CD4-positive, alpha-beta T cell treated with Interleukin-15 for 4 hours (primary cell): ENCODE results near the gene PDE1A.

ENCODE experiments used
- DNase-seq: peaks from one replicate; pipeline ENCODE4 v3.0.0-alpha.2; 2020; ENCODE audit warnings: low spot score

PDE1A gene

GRCh38 chr2:182426918-182427240 lies at the start of gene PDE1A:
PDE1A (minus strand) TSS chr2:182427036.
- no peak for DNase-seq

DNA sequence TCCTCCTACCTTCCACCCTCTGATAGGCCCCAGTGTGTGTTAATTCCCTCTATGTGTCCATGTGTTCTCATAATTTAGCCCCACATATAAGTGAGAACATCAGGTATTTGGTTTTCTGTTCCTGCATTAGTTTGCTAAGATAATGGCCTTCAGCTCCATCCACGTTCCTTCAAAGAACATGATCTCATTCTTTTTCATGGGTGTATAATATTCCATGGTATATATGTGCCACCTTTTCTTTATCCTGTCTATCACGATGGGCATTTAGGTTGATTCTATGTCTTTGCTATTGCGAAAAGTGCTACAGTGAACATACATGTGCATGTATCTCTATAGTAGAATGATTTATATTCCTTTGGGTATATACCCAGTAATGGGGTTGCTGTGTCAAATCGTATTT lies 46.8 kb upstream of the PDE1A start:
- no peak for DNase-seq

- no peak for DNase-seq
These were observed 36.9 kb upstream of the PDE1A start for GRCh38 chr2:182463760-182464159.

DNA sequence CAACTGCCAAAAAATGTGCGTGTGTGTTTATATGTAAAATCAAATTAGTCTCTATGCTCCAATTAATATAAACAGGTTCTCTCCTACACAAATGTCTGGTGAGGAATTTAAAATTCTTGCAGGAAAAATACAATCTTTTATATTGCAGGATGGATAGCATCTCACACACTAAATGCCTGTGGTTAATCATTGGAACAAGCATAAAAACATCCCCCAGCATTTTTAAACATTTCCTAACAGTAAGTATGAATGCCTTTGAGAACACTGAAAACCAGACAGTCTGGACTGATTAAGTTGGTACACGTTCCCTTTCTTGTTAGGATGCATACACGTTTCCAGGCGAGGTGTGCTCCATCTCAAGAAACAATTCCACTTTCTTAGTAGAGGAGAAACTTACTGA lies 29.9 kb upstream of the PDE1A start:
- no peak for DNase-seq

DNA sequence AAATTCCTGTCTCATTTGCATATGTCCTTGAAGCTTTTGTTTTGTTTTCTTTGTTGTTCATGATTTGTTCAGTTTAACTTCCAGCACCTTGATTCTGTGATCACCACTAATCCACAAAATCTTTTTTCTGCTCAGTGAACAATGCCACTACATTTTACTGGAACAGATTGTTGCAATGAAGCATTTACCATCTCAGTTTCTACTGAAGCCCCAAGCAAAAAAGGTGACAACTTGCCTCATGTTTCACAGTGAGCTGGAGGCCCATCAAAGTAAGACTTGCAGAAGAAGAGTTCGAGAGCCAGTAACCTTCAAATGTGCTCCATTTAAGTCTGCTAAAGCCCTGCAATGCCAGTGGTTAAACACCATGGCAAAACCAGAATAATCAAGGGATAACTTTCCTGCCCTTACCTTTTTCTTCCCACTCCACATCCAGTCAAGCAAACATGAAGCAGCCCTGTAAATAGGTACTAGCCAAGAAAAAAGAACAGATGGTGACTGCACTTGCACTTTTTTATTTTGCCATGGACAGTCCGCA lies 25.7 kb upstream of the PDE1A start:
- DNase-seq: no peak

GRCh38 chr2:182448371-182448770 lies 21.5 kb upstream of the PDE1A start:
- no peak for DNase-seq

- DNase-seq: no peak
These were observed 21.0 kb upstream of the PDE1A start for GRCh38 chr2:182447863-182448262.

DNA sequence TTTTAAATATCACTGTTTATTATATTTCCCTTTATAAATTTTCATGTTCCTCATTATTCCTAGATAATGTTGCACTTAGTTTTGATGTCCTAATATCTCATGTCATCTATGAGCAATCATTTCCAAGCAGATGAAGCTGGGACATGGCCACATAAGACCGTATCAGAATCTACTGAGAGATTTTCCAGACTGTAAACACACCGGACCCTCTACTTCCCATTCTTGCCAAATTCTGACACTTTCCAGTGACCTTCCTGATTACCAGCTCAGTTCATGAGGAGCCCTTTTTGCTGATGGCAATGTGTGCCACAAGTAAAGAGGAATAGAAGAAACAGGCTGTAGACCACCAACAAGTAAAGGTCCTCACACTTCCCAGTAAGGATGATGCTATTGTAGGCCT lies 20.3 kb upstream of the PDE1A start:
- no peak for DNase-seq

DNA sequence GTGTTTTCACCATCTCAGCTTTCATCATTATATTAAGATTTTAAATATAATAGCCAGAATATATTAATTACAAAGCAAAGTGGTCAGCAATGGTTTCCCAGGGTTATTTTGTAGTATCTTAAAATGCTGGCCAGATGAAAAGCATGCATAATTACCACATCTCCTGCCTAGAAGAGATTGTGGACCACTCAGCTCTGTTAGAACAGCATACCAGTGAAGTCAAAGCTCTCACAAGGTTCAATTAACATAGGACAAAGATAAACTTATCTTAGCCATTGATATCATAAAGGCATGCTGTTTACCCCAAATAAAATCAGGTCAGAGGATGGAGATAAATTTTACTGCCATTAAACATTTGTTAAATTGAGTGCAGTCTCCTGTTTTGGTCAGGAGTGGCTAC lies 19.3 kb upstream of the PDE1A start:
- no peak for DNase-seq

- DNase-seq: no peak
These were observed 18.6 kb upstream of the PDE1A start for GRCh38 chr2:182445391-182445965.

DNA sequence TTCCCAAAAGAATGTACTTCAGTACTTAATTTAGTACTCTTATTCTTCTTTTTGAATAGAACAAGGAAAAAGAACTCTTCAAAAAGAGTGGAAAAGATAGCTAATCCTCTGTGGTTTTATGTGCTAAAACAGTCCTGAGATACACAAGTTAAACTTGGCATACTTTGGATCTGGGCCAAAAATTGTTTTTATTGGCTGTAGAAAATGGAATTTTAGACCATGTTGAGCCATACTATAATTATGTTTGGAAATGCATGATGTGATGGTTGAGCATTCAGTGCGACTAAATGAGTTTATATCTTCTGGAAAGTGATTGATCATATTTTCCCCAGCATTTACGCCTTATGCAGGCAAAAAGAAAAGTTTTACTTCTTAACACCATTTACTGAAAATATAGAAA lies 18.0 kb upstream of the PDE1A start:
- no peak for DNase-seq

GRCh38 chr2:182444170-182444569 lies 17.3 kb upstream of the PDE1A start:
- DNase-seq: no peak

DNA sequence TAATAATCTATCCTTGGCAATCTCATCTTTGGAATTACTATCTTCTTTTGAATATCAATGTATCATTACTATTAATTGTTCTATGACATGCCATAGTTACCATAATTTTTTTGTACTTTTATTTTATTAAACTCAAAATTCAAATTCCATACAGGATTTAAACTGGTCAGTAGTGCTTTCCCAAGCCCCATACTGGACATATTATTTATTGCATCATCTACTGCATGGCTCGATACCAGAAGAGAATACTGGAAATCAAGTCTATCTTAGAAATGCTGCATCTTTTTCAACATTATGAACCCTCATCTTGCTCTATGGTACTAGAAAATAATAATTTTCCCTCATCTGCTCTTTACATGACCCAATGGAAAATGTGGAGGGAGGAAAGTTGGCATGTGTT lies 9.4 kb upstream of the PDE1A start:
- no peak for DNase-seq

DNA sequence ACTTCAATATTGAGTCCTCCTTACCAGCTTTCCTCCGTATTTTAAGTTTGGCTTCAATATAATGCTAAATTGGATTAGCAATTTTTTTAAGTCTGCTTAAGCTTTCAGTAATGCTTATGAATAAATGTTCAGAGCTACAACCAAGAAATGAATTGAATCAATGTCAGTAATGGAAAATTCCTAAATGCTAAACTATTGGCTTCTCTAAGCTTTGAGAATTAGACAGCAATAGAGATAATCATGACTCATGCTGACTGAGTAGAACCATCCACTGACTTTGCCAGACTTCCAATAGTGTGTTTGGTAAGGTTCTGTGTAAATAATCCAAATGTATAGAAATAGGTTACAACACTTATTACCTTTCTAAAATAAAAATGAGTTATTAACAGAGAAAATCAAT lies 8.9 kb upstream of the PDE1A start:
- DNase-seq: no peak

DNA sequence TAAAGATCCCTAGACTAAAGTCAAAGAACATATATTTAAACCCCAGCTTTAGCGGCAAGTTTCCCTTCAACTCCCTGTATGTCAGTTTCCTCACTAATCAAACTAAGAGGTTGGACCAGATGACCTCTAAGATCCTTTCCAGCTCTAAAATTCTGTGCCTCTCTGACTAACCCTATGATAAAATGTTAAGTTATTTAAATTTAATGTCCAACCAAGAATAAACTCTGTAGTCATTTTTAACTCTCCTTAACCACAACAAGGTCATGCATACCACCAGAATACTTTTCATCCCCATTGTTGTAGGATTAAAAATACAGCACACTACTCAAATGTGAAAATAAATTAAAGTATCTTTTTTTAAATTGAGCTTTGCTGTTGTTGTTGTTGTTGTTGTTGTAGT lies 5.2 kb upstream of the PDE1A start:
- no peak for DNase-seq

DNA sequence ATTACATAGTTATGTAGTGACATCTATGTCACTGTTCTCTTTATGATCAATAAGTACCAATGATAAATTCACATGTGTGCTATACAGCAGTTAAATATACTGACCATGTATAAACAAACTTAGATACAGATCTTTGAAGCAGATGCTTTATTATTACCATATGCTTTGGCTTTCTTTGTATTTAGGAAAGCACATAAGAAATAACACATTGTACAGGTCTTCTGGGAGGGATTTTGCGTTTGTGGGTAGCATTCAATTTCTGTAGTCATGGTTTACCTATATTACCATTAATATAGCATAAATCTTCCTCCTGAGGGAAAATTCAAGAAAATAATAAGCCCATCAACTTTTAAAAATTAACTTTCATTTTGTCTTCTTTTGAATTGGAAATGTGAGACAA lies 1.6 kb upstream of the PDE1A start:
- no peak for DNase-seq

DNA sequence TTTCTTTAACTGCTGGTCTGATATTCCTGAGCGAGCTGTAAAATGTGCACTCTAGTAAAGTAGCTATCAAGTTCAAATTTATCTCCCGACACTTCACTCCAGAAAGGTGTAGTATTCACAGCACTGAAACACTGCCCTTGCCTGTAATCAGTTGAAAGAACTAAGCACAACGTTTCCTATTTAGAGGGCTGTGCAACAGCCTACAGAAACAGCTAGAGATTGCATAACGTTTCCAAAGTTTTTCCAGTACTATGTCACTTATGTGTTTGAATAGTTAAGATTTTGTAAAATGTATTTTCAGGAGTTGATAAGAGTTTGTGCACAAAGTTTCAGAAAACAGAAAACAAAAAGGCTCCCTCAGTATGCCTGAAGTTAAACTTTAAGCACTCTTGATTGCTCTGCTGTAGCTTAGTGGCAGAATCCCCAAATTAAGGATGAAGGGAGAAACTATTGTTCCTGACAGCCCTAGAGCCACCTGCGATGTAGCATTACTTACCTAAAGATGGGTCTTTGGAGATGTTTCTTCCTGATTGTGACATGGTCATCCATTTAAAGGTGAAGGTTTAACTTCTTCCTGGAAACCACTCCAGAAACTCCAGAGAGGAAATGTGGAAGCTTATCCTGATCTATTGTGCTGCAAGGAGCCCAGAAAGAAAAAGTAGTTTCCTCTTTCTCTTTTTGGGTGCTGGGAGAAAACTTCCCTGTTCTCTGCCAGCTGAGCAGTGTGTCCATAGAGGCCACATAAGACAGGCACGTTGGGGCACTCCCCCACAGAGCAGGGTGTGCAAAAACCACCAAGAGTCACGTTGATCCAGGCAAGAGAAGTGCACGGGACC lies 536 bp downstream of the PDE1A start:
- DNase-seq: no peak

GRCh38 chr2:182422864-182423263 lies 4.0 kb downstream of the PDE1A start:
- DNase-seq: no peak

- DNase-seq: no peak
These were observed 6.2 kb downstream of the PDE1A start for GRCh38 chr2:182420669-182421068.

GRCh38 chr2:182416861-182417260 lies 10.0 kb downstream of the PDE1A start:
- no peak for DNase-seq

- no peak for DNase-seq
These were observed 10.6 kb downstream of the PDE1A start for GRCh38 chr2:182416191-182416590.

DNA sequence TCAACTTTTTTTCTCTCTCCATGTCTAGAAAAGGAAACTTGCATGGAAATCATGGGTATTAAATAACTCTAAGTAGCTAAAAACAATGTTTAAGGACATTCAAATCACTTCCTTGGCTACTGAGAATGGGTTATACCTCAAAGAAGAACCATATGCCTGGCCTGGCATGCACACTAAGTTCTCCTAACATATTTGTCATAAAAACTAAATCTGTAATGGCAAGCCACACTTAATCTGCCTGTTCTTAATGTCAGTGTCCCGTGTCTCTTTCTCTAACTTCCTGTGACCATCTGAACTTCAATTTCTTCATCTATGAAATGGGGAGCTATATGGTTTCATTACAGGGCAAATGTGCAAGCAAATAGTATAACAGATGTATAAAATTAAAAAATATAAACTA lies 11.1 kb downstream of the PDE1A start:
- DNase-seq: no peak

- no peak for DNase-seq
These were observed 14.0 kb downstream of the PDE1A start for GRCh38 chr2:182412858-182413257.

DNA sequence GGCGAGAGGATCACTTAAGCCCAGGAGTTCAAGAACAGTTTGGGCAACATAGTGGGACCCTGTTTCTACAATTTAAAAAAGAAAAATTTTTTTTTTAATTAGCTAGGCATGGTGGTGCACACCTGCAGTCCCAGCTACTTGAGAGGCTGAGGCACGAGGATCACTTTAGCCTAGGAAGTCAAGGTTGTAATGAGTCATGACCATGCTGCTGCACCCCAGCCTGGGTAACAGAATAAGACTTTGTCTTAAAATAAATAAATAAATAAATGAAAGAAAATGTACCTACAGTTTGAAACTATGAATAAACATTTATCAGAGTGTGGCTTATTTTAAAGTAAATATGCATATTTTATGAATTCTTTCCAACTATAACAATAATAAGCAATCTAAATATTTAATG lies 16.7 kb downstream of the PDE1A start:
- no peak for DNase-seq
